HepG2 (cell line): ENCODE measurements around the gene CFL1. TPM values are rescaled to one million over a fixed set of nuclear protein-coding genes. Genes with fewer than 3 reads are reported as not detected.

Source experiments
- DNMT3B ChIP-seq: conservative IDR thresholded peaks from 2 replicates; pipeline ENCODE4 v1.6.1; 2016; ENCODE audit warnings: missing biosample characterization, control low read depth
- DZIP1 ChIP-seq: sonication (generic); formaldehyde crosslinking; IDR thresholded peaks from 2 replicates; pipeline ENCODE4 v1.5.0; 2020; ENCODE audit warnings: mild to moderate bottlenecking, missing genetic modification reagents
- GABPA ChIP-seq, 2 experiments: IDR thresholded peaks; 2 replicates each; pipeline ENCODE4 v1.6.1; 2011 to 2016; ENCODE audit warnings: low read depth in 2 of 2, low read length in 1 of 2, missing biosample characterization in 1 of 2, missing genetic modification characterization in 1 of 2
- GATAD1 ChIP-seq: IDR thresholded peaks from 2 replicates; pipeline ENCODE4 v1.6.1; 2016; ENCODE audit warnings: missing genetic modification reagents, missing compliant biosample characterization
- HDAC2 ChIP-seq: sonication (generic); formaldehyde crosslinking; IDR thresholded peaks from 2 replicates; pipeline ENCODE4 v1.4.0; 2020; ENCODE audit warnings: missing genetic modification reagents
- KIAA2018 ChIP-seq: sonication (generic); formaldehyde crosslinking; IDR thresholded peaks from 2 replicates; pipeline ENCODE4 v1.5.0; 2020; ENCODE audit warnings: mild to moderate bottlenecking, missing genetic modification reagents, borderline replicate concordance
- MTERF4 ChIP-seq: sonication (generic); formaldehyde crosslinking; IDR thresholded peaks from 2 replicates; pipeline ENCODE4 v1.8.0; 2023; ENCODE audit warnings: mild to moderate bottlenecking, missing genetic modification reagents
- NFATC3 ChIP-seq: sonication (generic); formaldehyde crosslinking; IDR thresholded peaks from 2 replicates; pipeline ENCODE4 v1.5.1; 2020; ENCODE audit warnings: mild to moderate bottlenecking, missing genetic modification reagents
- NFRKB ChIP-seq: fragments of 450-650 bp; IDR thresholded peaks from 2 replicates; pipeline ENCODE4 v1.6.1; 2017
- PLSCR1 ChIP-seq: sonication (generic); formaldehyde crosslinking; IDR thresholded peaks from 2 replicates; pipeline ENCODE4 v1.5.0; 2020; ENCODE audit warnings: missing genetic modification reagents, mild to moderate bottlenecking, borderline replicate concordance
- ZNF292 ChIP-seq: sonication (generic); formaldehyde crosslinking; IDR thresholded peaks from 2 replicates; pipeline ENCODE4 v1.8.1; 2022; ENCODE audit warnings: mild to moderate bottlenecking, low read depth, missing genetic modification reagents, borderline replicate concordance
- ZNF331 ChIP-seq: sonication (generic); formaldehyde crosslinking; IDR thresholded peaks from 2 replicates; pipeline ENCODE4 v1.4.0; 2020; ENCODE audit warnings: missing genetic modification reagents
- ZNF430 ChIP-seq: sonication (generic); formaldehyde crosslinking; IDR thresholded peaks from 2 replicates; pipeline ENCODE4 v1.9.0; 2021; ENCODE audit warnings: mild to moderate bottlenecking, missing genetic modification reagents
- ZNF615 ChIP-seq: sonication (generic); formaldehyde crosslinking; IDR thresholded peaks from 2 replicates; pipeline ENCODE4 v1.5.0; 2020; ENCODE audit warnings: mild to moderate bottlenecking, missing genetic modification reagents, borderline replicate concordance
- ZNF792 ChIP-seq: IDR thresholded peaks from 2 replicates; pipeline ENCODE4 v1.6.1; 2016
- ZSCAN31 ChIP-seq: sonication (generic); formaldehyde crosslinking; IDR thresholded peaks from 2 replicates; pipeline ENCODE4 v1.5.0; 2020; ENCODE audit warnings: low read depth, mild to moderate bottlenecking, missing genetic modification reagents
- polyA plus RNA-seq, 8 experiments: library from polyadenylated mRNA; depleted of rRNA in 3 of 8; stranded (reverse) in 7 of 8; unstranded in 1 of 8; fragments of >200 nt; fragmentation: Illumina TruSeq in 4 of 8; extraction: Trizol in 4 of 8; gene quantifications; 2 replicates each; pipeline versions ENCODE4 v1.2.1 to v1.2.3, GENCODE V29; 2011 to 2016; ENCODE audit warnings: low read depth in 4 of 8, missing spikeins in 1 of 8, mixed read lengths in 1 of 8; ENCODE audit not compliant: insufficient read depth in 1 of 8
- total RNA-seq, 5 experiments: library from RNA; depleted of rRNA; stranded (reverse); fragments of >200 nt; fragmentation: Illumina TruSeq; extraction: Trizol; gene quantifications; 2 replicates each; pipeline ENCODE4 v1.2.3, GENCODE V29; 2016; ENCODE audit warnings: low read depth in 1 of 5

CFL1 gene
- total and polyA plus RNA-seq, 2 of the 13 experiments (the other 11 are each of a cell fraction or from before 2014, with no cell fraction given) = 379 to 383 TPM

- no peak for TF ChIP-seq PLSCR1 (CRISPR knock-in tag)
- TF ChIP-seq ZNF615 (CRISPR knock-in tag) = no peak
- peak; percentile 44; the same call in 1 of the 2 replicates for TF ChIP-seq DZIP1
- peak; percentile 68 for TF ChIP-seq GATAD1 (CRISPR knock-in tag)
- TF ChIP-seq ZNF331 (CRISPR knock-in tag) = 0 out of 2 replicates have a peak, but pooled peaks have one; percentile 8
- TF ChIP-seq NFRKB = no peak
- TF ChIP-seq GABPA (IDR thresholded peaks at IDR 0.05; ENCODE audit: low read depth, low read length) = no peak
- TF ChIP-seq GABPA (CRISPR knock-in tag; IDR thresholded peaks at IDR 0.05; ENCODE audit: low read depth) = peak; percentile 82
- peak; percentile 27; the same call in 1 of the 2 replicates for TF ChIP-seq HDAC2 (CRISPR knock-in tag)
- TF ChIP-seq ZNF292 (CRISPR knock-in tag) = no peak
- TF ChIP-seq NFATC3 = 0 out of 2 replicates have a peak, but pooled peaks have one; percentile 30
- peak; percentile 56; the same call in 1 of the 2 replicates for TF ChIP-seq DNMT3B (CRISPR knock-in tag)
- peak; percentile 10; the same call in 1 of the 2 replicates for TF ChIP-seq MTERF4 (CRISPR knock-in tag)
- no peak for TF ChIP-seq KIAA2018 (CRISPR knock-in tag)
- TF ChIP-seq ZNF792 = 0 out of 2 replicates have a peak, but pooled peaks have one; percentile 11
- TF ChIP-seq ZNF430 (CRISPR knock-in tag) = peak; percentile 16; the same call in 1 of the 2 replicates
- TF ChIP-seq ZSCAN31 = no peak
Measured at GRCh38 chr11:65856689-65857499, 1.1 kb downstream of the CFL1 start (continued).
